Stomach (tissue), 9 donors: ENCODE results near the gene DNAJC28. TPM values are rescaled to one million over a fixed set of nuclear protein-coding genes. Genes with fewer than 3 reads are reported as not detected.

Experiments used
- DNase-seq, 2 donors: peaks; one replicate each; pipeline versions ENCODE4 v3.0.0 to v3.0.0-alpha.2; 2013 to 2019
- H3K27ac ChIP-seq, 5 donors: fragments of 200-600 bp in 4 of 5; sonication (generic) in 4 of 5; one replicate each; pipeline ENCODE4 v1.5.1; 2013 to 2019; ENCODE audit warnings: mild to moderate bottlenecking in 1 of 5, moderate library complexity in 1 of 5
- H3K27me3 ChIP-seq, 3 donors: fragments of 200-600 bp; sonication (generic); one replicate each; pipeline ENCODE4 v1.5.1; 2017 to 2019; ENCODE audit warnings: mixed run types in 1 of 3
- H3K36me3 ChIP-seq, 4 donors: fragments of 200-600 bp; sonication (generic); 1 replicate in 3 of 4; 2 replicates in 1 of 4; pipeline ENCODE4 v1.5.1; 2016 to 2019
- H3K4me1 ChIP-seq, 4 donors: fragments of 200-600 bp; sonication (generic); one replicate each; pipeline ENCODE4 v1.5.1; 2016 to 2019
- H3K4me3 ChIP-seq, 4 donors: fragments of 200-600 bp; sonication (generic) in 3 of 4; one replicate each; pipeline ENCODE4 v1.5.1; 2016 to 2019; ENCODE audit warnings: mild to moderate bottlenecking in 1 of 4
- H3K9me3 ChIP-seq, 4 donors: fragments of 200-600 bp; sonication (generic); one replicate each; pipeline ENCODE4 v1.5.1; 2016 to 2019
- EP300 ChIP-seq: sonication (generic); formaldehyde crosslinking; IDR thresholded peaks from one replicate; pipeline ENCODE4 v1.6.1; 2017; ENCODE audit warnings: antibody characterized with exemption
- POLR2A ChIP-seq, 4 donors: fragments of 450-650 bp; IDR thresholded peaks; one replicate each; pipeline ENCODE4 v1.6.1; 2016; ENCODE audit warnings: antibody characterized with exemption in 4 of 4, control low read depth in 2 of 4, mild to moderate bottlenecking in 1 of 4, moderate library complexity in 1 of 4
- POLR2AphosphoS5 ChIP-seq, 3 donors: sonication (generic); formaldehyde crosslinking; IDR thresholded peaks; one replicate each; pipeline ENCODE4 v1.6.1; 2016; ENCODE audit warnings: antibody characterized with exemption in 3 of 3
- WGBS, 5 donors: extraction: QIAGEN DNeasy Blood & Tissue Kit in 3 of 5; methylation state at CpG; one replicate each; pipeline versions ENCODE4 v1.1.5 to v1.1.7; 2013 to 2018; 5-methylcytosine and 5-hydroxymethylcytosine counted together
- intact Hi-C: fragments of 100-400 bp; cut with DNase I; formaldehyde crosslinking; loops from one replicate; pipeline ENCODE4 v1.15.1; 2023; ENCODE audit warnings: low total_unique reads
- polyA plus RNA-seq, 3 donors: library from polyadenylated mRNA; stranded (reverse); fragments of 200-250 nt; gene quantifications; one replicate each; pipeline ENCODE4 v1.2.3, GENCODE V29; 2013
- total RNA-seq, 5 donors: library from RNA; depleted of rRNA; stranded (reverse); fragments of >200 nt; gene quantifications; one replicate each; pipeline versions ENCODE4 v1.1.0 to v1.2.3, GENCODE V29; 2014 to 2016
- TF ChIP-seq, protein P1 (sequence below), 7 experiments: fragments of 450-650 bp in 4 of 7; fragments of 200-600 bp in 3 of 7; sonication (generic) in 3 of 7; IDR thresholded peaks; one replicate each; pipeline ENCODE4 v1.5.1; 2016 to 2019; ENCODE audit warnings: antibody characterized with exemption in 7 of 7, control low read depth in 2 of 7, mild to moderate bottlenecking in 1 of 7
- donor health status: healthy with polysubstance abuse.
- donor health status: Bipolar disorder and iron deficiency.
- donor health status: healthy.

Gene DNAJC28
- total and polyA plus RNA-seq, 8 donors, result 0.43 to 4.3 (median 1.1) TPM; not detected in 1

DNA sequence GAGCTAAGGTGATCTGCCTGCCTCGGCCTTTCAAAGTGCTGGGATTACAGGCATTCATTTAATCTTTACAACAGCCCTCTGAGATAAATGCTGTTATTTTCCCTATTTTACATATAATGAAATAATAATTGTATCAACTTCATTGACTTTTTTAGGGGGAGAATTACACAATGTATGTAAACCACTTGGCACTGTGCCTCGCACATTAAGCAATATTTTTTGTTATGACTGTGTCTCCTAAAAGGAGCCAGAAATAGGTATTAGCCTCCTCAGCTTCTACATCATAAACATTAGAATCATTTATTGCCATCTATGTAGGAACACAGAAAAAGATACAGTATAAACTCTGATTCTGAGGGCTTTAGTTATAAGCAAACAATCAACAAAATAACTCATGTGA is 1.1 kb upstream of the DNAJC28 start:
- peak overlapping the region in 1 of 5 donors; percentile 84 for H3K27ac ChIP-seq
- intact Hi-C loops, result no loop called here
- no peak overlapping the region for H3K4me3 ChIP-seq
- no peaks in the 10 kb centered on the region for H3K27me3 ChIP-seq
- no peaks in the 10 kb centered on the region for H3K9me3 ChIP-seq
- peaks cover 0 to 3% (median 0%) of the 10 kb centered on the region in 4 donors for H3K36me3 ChIP-seq
- DNase-seq, result no peak
- H3K4me1 ChIP-seq, result peaks cover 6 to 21% (median 15%) of the 10 kb centered on the region in 4 donors
- 43 to 75% (median 65%) methylated on average over 2 of the region's 2 CpGs for WGBS, 5 donors
- TF ChIP-seq EP300 (no peak), POLR2AphosphoS5 (IDR thresholded peaks at IDR 0.05) (no peak), POLR2A (IDR thresholded peaks at IDR 0.05) (no peak)
- TF ChIP-seq, protein P1, sequence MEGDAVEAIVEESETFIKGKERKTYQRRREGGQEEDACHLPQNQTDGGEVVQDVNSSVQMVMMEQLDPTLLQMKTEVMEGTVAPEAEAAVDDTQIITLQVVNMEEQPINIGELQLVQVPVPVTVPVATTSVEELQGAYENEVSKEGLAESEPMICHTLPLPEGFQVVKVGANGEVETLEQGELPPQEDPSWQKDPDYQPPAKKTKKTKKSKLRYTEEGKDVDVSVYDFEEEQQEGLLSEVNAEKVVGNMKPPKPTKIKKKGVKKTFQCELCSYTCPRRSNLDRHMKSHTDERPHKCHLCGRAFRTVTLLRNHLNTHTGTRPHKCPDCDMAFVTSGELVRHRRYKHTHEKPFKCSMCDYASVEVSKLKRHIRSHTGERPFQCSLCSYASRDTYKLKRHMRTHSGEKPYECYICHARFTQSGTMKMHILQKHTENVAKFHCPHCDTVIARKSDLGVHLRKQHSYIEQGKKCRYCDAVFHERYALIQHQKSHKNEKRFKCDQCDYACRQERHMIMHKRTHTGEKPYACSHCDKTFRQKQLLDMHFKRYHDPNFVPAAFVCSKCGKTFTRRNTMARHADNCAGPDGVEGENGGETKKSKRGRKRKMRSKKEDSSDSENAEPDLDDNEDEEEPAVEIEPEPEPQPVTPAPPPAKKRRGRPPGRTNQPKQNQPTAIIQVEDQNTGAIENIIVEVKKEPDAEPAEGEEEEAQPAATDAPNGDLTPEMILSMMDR (IDR thresholded peaks at IDR 0.05), result no peak

GRCh38 chr21:33490991-33491372 is 534 bp downstream of the DNAJC28 start:
- 4 to 11% (median 8%) methylated on average over 11 to 12 of the region's 12 CpGs for WGBS, 5 donors
- Histone ChIP-seq H3K27me3 (no peaks in the 10 kb centered on the region), H3K4me1 (peaks cover 6 to 21% (median 15%) of the 10 kb centered on the region in 4 donors), H3K27ac (peak overlapping the region; percentile 59 to 84 (median 82)), H3K9me3 (no peaks in the 10 kb centered on the region), H3K36me3 (peaks cover 0 to 3% (median 0%) of the 10 kb centered on the region in 4 donors), H3K4me3 (peak overlapping the region; percentile 62 to 83 (median 73))
- intact Hi-C loops, result no loop called here
- no peak for DNase-seq
- no peak for TF ChIP-seq POLR2A (IDR thresholded peaks at IDR 0.05)
- TF ChIP-seq EP300, result no peak
- TF ChIP-seq POLR2AphosphoS5 (IDR thresholded peaks at IDR 0.05), result no peak
- TF ChIP-seq, protein P1 (IDR thresholded peaks at IDR 0.05), result no peak

- WGBS, 5 donors, result 89 to 95% (median 92%) methylated on average over 4 of the region's 4 CpGs
- Histone ChIP-seq H3K4me3 (no peak overlapping the region), H3K27ac (no peak overlapping the region), H3K9me3 (no peaks in the 10 kb centered on the region), H3K36me3 (peaks cover 0 to 3% (median 0%) of the 10 kb centered on the region in 4 donors), H3K27me3 (no peaks in the 10 kb centered on the region), H3K4me1 (peaks cover 6 to 21% (median 15%) of the 10 kb centered on the region in 4 donors)
- intact Hi-C loops, result no loop called here
- no peak for DNase-seq
- TF ChIP-seq POLR2AphosphoS5 (IDR thresholded peaks at IDR 0.05), result no peak
- TF ChIP-seq POLR2A (IDR thresholded peaks at IDR 0.05), result no peak
- TF ChIP-seq EP300, result no peak
- TF ChIP-seq, protein P1 (IDR thresholded peaks at IDR 0.05), result no peak
These were observed 2.6 kb downstream of the DNAJC28 start for GRCh38 chr21:33488936-33489335.

DNA sequence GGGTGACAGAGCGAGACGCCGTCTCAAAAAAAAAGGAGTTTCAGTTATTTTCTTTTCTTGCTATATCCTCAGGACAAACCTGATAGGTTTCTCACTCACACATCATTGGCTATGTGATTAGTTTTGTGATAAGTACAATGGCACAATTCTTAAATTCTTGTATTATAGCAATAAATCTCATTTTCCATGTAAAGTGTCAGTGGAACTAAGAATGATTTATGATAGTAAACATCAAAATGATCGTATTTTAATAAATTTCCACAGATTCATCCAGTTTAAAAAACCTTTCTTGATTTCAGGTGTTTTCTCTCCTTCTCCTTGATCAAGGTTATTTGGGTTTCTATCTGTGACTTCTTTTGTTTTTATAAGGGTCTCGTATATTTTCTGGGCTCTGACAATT is 3.5 kb downstream of the DNAJC28 start:
- intact Hi-C loops, result no loop called here
- Histone ChIP-seq H3K4me1 (peaks cover 6 to 21% (median 15%) of the 10 kb centered on the region in 4 donors), H3K36me3 (peaks cover 0 to 3% (median 0%) of the 10 kb centered on the region in 4 donors), H3K27ac (no peak overlapping the region), H3K4me3 (no peak overlapping the region), H3K9me3 (no peaks in the 10 kb centered on the region), H3K27me3 (no peaks in the 10 kb centered on the region)
- no peak for TF ChIP-seq POLR2AphosphoS5 (IDR thresholded peaks at IDR 0.05)
- TF ChIP-seq EP300, result no peak
- no peak for TF ChIP-seq POLR2A (IDR thresholded peaks at IDR 0.05)
- TF ChIP-seq, protein P1 (IDR thresholded peaks at IDR 0.05), result no peak
- 91 to 98% (median 95%) methylated on average over 5 of the region's 5 CpGs for WGBS, 5 donors
- DNase-seq, result no peak
